GM21717 (cell line): ENCODE data around the gene ZNF646.

ENCODE experiments used
- ATAC-seq: cut with Tn5 transposase; IDR thresholded peaks from one replicate; pipeline ENCODE4 v1.9.1; 2021; ENCODE audit warnings: mild to moderate bottlenecking, moderate library complexity; ENCODE audit not compliant: unreplicated experiment

The ZNF646 gene

DNA sequence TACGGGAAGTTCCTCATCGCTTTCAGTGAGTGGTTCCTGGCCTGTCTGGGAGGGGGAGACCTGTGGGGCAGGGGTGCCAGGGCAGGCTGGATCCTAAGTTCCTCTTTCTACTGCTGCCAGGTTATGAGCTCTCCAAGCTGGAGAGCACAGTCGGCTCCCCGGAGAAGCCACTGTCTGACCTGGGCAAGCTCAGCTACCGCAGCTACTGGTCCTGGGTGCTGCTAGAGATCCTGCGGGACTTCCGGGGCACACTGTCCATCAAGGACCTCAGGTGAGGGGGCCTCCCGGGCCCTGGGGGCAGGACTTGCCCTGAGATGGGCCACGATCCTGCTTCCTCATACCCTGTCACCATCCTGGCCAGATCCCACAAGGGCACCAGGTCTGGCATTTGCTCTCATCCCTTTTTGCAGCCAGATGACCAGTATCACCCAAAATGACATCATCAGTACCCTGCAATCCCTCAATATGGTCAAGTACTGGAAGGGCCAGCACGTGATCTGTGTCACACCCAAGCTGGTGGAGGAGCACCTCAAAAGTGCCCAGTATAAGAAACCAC is 56.2 kb downstream of the ZNF646 start:
- no peak for ATAC-seq

DNA sequence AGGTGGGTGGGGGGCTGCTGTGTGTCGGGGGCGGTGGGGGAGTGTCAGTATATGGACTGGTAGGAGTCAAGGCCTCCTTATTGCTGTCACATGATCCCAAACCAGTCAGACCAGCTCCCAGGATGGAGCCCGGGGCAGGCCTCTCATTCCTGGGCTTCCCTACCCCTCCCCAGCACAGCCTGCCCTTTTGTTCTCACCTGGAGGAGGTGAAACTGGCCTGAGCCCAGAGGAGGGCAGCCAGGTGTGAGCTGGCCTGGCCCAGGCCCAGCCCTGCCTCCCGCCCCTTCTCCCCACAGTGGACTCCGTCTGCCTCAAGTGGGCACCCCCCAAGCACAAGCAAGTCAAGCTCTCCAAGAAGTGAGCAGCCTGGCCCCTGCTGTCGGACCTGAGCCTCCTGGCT is 56.7 kb downstream of the ZNF646 start:
- ATAC-seq = no peak

DNA sequence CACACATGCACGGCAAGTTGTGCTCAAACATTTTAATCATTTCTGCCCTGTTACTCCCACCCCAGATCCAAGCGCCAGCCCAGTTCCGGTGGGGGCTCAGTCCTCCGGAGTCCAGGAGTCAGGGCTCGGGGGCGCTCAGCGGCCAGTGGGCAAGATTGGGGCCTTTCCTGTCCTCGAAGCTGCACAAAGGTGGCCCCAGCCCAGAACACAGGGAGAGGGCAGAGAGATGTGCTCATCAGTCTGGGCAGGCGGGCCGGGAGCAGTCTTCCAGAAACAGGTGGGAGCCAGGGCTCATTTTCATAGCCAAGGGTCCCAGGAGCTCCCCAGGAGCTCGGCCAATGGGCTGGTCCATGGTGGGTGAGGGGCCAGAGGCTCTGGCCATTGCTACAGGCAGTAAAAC is 57.2 kb downstream of the ZNF646 start:
- no peak for ATAC-seq

DNA sequence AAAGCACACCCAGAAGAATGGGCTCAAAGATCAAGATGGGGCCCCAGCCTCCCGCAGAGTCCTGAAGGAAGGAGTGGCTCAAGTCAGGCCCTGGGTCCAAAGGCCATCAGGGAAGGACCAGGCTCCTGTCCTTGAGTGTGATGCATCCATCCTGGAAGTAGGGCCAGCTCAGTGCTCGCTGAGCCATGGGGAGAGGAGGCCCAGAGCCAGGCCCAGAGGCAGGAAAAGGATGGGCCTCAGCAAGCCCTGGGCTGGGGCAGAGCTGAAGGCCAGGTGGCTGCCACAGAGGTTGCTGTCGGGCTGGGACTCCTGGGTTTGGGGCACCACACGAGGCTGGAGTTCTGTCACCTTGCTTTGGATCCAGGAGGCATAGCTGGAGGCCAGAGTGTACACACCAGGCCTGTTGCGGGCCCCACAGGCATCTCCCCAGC is 57.6 kb downstream of the ZNF646 start:
- ATAC-seq = no peak

DNA sequence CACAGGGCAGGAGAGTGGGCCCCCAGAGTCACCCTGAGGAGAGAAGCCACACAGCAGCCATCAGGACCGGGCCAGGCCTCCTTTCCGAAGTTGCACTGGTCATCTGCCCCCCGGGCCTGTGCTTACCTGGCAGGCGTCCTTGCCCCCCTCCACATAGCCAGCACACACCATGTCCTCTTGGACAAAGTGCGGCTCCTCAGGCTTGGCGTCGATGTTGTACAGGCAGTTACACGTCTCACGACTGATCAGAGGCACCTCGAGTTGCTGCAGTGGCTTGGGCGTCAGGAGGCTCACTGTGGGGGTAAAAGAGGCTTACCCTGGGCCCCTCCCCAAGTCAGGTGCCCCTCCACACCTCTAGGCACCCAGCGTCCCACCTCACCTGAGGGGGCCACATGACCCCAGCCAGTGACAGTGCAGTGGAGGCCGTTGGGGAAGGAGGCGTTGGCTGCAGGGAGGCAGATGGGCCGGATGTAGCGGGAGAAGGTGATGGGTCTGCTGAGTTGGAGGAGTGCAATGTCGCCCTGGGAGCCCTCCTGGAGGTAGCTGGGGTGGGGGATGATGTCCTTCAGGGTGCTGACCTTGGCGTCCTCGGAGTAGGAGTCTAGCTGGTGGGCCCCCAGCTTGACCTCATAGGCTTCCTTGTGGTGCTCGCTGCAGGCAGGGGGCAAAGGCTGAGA is 58.2 kb downstream of the ZNF646 start:
- ATAC-seq = no peak

DNA sequence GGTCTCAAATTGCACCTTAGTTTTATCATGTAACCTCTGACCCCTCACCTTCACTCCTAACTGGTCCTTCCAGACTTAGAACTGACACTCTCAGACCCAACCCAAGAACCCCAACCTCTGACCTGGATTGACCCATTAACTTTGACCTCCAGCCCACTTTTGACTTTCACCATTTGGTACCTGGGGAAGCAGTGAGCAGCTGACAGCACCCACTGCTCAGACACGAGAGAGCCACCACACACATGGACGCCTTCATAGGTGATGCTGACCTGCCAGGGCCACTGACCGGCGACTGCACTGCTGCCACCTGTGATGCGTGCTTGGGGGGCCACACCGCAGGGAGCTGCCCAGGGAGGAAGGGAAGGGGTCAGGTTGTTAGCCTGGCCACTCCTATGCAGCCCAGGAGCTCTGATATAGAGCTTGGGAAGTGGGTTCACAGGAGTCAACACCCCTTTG is 58.9 kb downstream of the ZNF646 start:
- ATAC-seq = no peak
